CD14-positive monocyte (primary cell): ENCODE measurements around the gene GABBR2. TPM values are rescaled to one million over a fixed set of nuclear protein-coding genes. Genes with fewer than 3 reads are reported as not detected.
A peak's percentile ranks its signal among the peaks of the same experiment; 100 is the strongest.

ENCODE experiments used
- DNase-seq, 3 donors: peaks; one replicate each; pipeline ENCODE4 v3.0.0-alpha.2; 2011 to 2022
- H2AFZ ChIP-seq: 2 replicates; pipeline ENCODE4 v1.6.0; 2012; ENCODE audit warnings: mild to moderate bottlenecking, low read depth, low read length, inconsistent platforms; ENCODE audit not compliant: insufficient read depth, poor library complexity, severe bottlenecking
- H3K27ac ChIP-seq, 2 donors: 1 replicate in 1 of 2; 2 replicates in 1 of 2; pipeline ENCODE4 v1.5.1; 2012 to 2013; ENCODE audit warnings: low read length in 2 of 2, control low read depth in 1 of 2, inconsistent platforms in 1 of 2, low read depth in 1 of 2, mild to moderate bottlenecking in 1 of 2
- H3K27me3 ChIP-seq, 2 donors: one replicate each; pipeline versions ENCODE4 v1.6.0 to v1.6.1; 2011 to 2013; ENCODE audit warnings: low read length in 2 of 2; ENCODE audit not compliant: control insufficient read depth in 2 of 2, insufficient read depth in 2 of 2
- H3K36me3 ChIP-seq, 2 donors: replicated peaks in 1 of 2; 1 replicate in 1 of 2; 2 replicates in 1 of 2; pipeline versions ENCODE4 v1.5.1 to v1.6.1; 2012 to 2013; ENCODE audit warnings: low read length in 2 of 2, control low read depth in 1 of 2, inconsistent platforms in 1 of 2, mild to moderate bottlenecking in 1 of 2; ENCODE audit not compliant: insufficient read depth in 2 of 2, control insufficient read depth in 1 of 2
- H3K4me1 ChIP-seq, 2 donors: 1 replicate in 1 of 2; 2 replicates in 1 of 2; pipeline versions ENCODE4 v1.5.1 to v1.6.1; 2012 to 2013; ENCODE audit warnings: low read length in 2 of 2, control low read depth in 1 of 2, inconsistent platforms in 1 of 2, mild to moderate bottlenecking in 1 of 2, moderate library complexity in 1 of 2; ENCODE audit not compliant: insufficient read depth in 2 of 2, control insufficient read depth in 1 of 2
- H3K4me2 ChIP-seq: replicated peaks from 2 replicates; pipeline ENCODE3; 2012; ENCODE audit warnings: low read length, moderate library complexity, mild to moderate bottlenecking; ENCODE audit not compliant: poor library complexity, severe bottlenecking; ENCODE audit errors: extremely low read depth
- H3K4me3 ChIP-seq, 3 experiments: fragments of 200-600 bp in 1 of 3; sonication (generic) in 1 of 3; replicated peaks in 1 of 3; 1 replicate in 2 of 3; 2 replicates in 1 of 3; pipeline ENCODE4 v1.5.1; 2011 to 2013; ENCODE audit warnings: low read length in 3 of 3, mild to moderate bottlenecking in 3 of 3, control low read depth in 2 of 3, low read depth in 2 of 3, inconsistent platforms in 1 of 3, moderate library complexity in 1 of 3
- H3K79me2 ChIP-seq: 2 replicates; pipeline ENCODE4 v1.6.0; 2012; ENCODE audit warnings: mild to moderate bottlenecking, control low read depth, inconsistent platforms, low read length, moderate library complexity; ENCODE audit not compliant: insufficient read depth
- H3K9ac ChIP-seq: 2 replicates; pipeline ENCODE4 v1.6.0; 2017; ENCODE audit warnings: low read length, mild to moderate bottlenecking; ENCODE audit not compliant: insufficient read depth, poor library complexity, severe bottlenecking
- H3K9me3 ChIP-seq, 2 donors: replicated peaks in 1 of 2; 1 replicate in 1 of 2; 2 replicates in 1 of 2; pipeline versions ENCODE4 v1.5.1 to v1.6.1; 2012 to 2013; ENCODE audit warnings: low read length in 2 of 2, control low read depth in 1 of 2; ENCODE audit not compliant: control insufficient read depth in 1 of 2, insufficient read depth in 1 of 2
- H4K20me1 ChIP-seq: 2 replicates; pipeline ENCODE4 v1.6.0; 2012; ENCODE audit warnings: mild to moderate bottlenecking, low read length, control low read depth, moderate library complexity; ENCODE audit not compliant: insufficient read depth
- H3K27ac Mint-ChIP-seq, 7 donors: one replicate each; pipeline ENCODE4 v1.8.0; 2020; ENCODE audit warnings: mild to moderate bottlenecking in 7 of 7, mixed read lengths in 7 of 7, moderate library complexity in 6 of 7, inconsistent platforms in 2 of 7
- H3K27me3 Mint-ChIP-seq, 3 donors: one replicate each; pipeline ENCODE4 v1.8.0; 2021 to 2022; ENCODE audit warnings: low read depth in 3 of 3, mild to moderate bottlenecking in 3 of 3, mixed read lengths in 3 of 3, moderate library complexity in 3 of 3, inconsistent platforms in 1 of 3
- H3K36me3 Mint-ChIP-seq, 2 donors: one replicate each; pipeline ENCODE4 v1.8.0; 2020; ENCODE audit warnings: mixed read lengths in 2 of 2, inconsistent platforms in 1 of 2, mild to moderate bottlenecking in 1 of 2
- H3K4me1 Mint-ChIP-seq: one replicate; pipeline ENCODE4 v1.8.0; 2020; ENCODE audit warnings: mild to moderate bottlenecking, mixed read lengths
- H3K4me3 Mint-ChIP-seq, 2 donors: one replicate each; pipeline ENCODE4 v1.8.0; 2020; ENCODE audit warnings: mild to moderate bottlenecking in 2 of 2, mixed read lengths in 2 of 2, moderate library complexity in 1 of 2
- H3K9me3 Mint-ChIP-seq, 7 donors: one replicate each; pipeline ENCODE4 v1.8.0; 2020 to 2022; ENCODE audit warnings: mixed read lengths in 7 of 7, mild to moderate bottlenecking in 6 of 7, moderate library complexity in 6 of 7, inconsistent platforms in 2 of 7
- WGBS: methylation state at CpG from one replicate; pipeline ENCODE4 v1.1.5; 2013; ENCODE audit warnings: missing lambda C conversion rate; ENCODE audit not compliant: insufficient coverage; 5-methylcytosine and 5-hydroxymethylcytosine counted together
- intact Hi-C, 2 donors: fragments of 100-400 bp; cut with micrococcal nuclease; formaldehyde crosslinking; loops; one replicate each; pipeline versions ENCODE4 v1.15.0 to v1.15.1; 2023
- polyA plus RNA-seq, 3 donors: library from polyadenylated mRNA; depleted of rRNA in 1 of 3; unstranded in 2 of 3; stranded (reverse) in 1 of 3; fragments of 300-500 nt in 2 of 3; fragments of >200 nt in 1 of 3; fragmentation: Illumina TruSeq in 2 of 3; gene quantifications; 1 replicate in 2 of 3; 2 replicates in 1 of 3; pipeline ENCODE4 v1.2.3, GENCODE V29; 2012 to 2021
- TF ChIP-seq, protein P1 (sequence below): fragments of 200-600 bp; IDR thresholded peaks from one replicate; pipeline ENCODE4 v1.8.0; 2022; ENCODE audit warnings: antibody characterized with exemption, mild to moderate bottlenecking

The GABBR2 gene
- polyA plus RNA-seq, 3 donors = not detected

DNA sequence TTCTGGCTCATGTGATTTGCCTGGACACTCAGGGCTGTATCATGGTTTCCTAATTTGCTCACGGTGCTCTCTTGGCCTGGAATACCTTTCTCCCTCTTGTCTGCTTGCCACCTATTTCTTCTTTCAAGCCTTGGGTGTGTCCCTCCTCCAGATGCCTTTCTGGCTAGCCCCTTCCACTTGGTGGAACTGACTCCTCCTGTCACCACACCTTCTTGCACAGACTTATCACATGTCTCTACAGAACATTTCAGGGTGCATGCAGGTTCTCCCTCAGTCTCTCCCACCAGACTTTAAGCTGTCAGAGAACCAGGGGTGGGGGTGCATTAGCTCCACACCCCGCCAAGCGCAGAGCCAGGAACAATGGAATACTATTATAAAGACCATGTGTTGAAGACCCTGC is 455.2 kb downstream of the GABBR2 start:
- peak overlapping the region; percentile 57 to 98 (median 86) for H3K4me3 ChIP-seq
- peaks cover 0 to 21% of the 10 kb centered on the region in 2 donors for H3K36me3 ChIP-seq
- peaks cover 77% of the 10 kb centered on the region for H3K79me2 ChIP-seq
- H3K4me1 ChIP-seq = peaks cover 72 to 73% of the 10 kb centered on the region in 2 donors
- H2AFZ ChIP-seq = no peak overlapping the region
- peak overlapping the region; percentile 93 for H3K4me2 ChIP-seq
- Mint-ChIP-seq H3K36me3 (peaks cover 30 to 40% of the 10 kb centered on the region in 2 donors), H3K4me3 (peak overlapping the region; percentile 95 to 98), H3K27ac (peak overlapping the region; percentile 77 to 98 (median 97)), H3K4me1 (peaks cover 69% of the 10 kb centered on the region), H3K27me3 (peaks cover 0 to 2% (median 0%) of the 10 kb centered on the region in 3 donors), H3K9me3 (no peaks in the 10 kb centered on the region)
- TF ChIP-seq, protein P1, sequence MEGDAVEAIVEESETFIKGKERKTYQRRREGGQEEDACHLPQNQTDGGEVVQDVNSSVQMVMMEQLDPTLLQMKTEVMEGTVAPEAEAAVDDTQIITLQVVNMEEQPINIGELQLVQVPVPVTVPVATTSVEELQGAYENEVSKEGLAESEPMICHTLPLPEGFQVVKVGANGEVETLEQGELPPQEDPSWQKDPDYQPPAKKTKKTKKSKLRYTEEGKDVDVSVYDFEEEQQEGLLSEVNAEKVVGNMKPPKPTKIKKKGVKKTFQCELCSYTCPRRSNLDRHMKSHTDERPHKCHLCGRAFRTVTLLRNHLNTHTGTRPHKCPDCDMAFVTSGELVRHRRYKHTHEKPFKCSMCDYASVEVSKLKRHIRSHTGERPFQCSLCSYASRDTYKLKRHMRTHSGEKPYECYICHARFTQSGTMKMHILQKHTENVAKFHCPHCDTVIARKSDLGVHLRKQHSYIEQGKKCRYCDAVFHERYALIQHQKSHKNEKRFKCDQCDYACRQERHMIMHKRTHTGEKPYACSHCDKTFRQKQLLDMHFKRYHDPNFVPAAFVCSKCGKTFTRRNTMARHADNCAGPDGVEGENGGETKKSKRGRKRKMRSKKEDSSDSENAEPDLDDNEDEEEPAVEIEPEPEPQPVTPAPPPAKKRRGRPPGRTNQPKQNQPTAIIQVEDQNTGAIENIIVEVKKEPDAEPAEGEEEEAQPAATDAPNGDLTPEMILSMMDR = no peak
- intact Hi-C loops = loop anchor here (5.0 to 10.0 kb wide), 5 partner anchors 129 to 864 kb away; partner anchors contain the start of genes TRIM14 (in 1 of the 2) and TRMO (in 1 of the 2)
- no peaks in the 10 kb centered on the region for H3K27me3 ChIP-seq
- H4K20me1 ChIP-seq = peaks cover 3% of the 10 kb centered on the region
- peak overlapping the region; percentile 93 to 100 for H3K27ac ChIP-seq
- WGBS = 68% methylated on average over 3 of the region's 3 CpGs
- H3K9me3 ChIP-seq = no peaks in the 10 kb centered on the region
- H3K9ac ChIP-seq = peak overlapping the region; percentile 39
- DNase-seq = no peak

DNA sequence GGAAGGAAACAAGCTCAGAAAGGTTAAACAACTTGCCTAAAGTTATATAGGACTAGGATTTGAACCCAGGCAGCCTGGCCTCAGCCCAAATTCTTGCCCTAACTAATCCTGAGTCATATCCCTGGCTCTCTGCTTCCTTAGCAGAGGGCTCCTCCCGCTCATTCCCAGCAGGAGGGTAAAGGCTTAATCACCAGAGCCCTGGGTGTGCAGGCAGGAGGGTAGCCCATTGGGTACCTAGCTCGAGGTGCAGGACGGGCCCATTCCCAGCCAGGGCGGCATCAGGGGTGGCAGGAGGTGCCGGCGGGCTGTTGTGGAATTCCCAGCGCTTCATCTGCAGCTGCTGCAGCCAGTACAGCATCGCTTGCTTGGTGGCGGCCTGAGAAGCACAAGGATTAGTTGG is 457.2 kb downstream of the GABBR2 start:
- Histone ChIP-seq H3K4me1 (peaks cover 84 to 86% of the 10 kb centered on the region in 2 donors), H3K9ac (peak overlapping the region; percentile 28), H4K20me1 (peaks cover 3% of the 10 kb centered on the region), H3K9me3 (no peaks in the 10 kb centered on the region), H3K27me3 (no peaks in the 10 kb centered on the region), H3K36me3 (peaks cover under 1 to 23% of the 10 kb centered on the region in 2 donors), H3K79me2 (peaks cover 89% of the 10 kb centered on the region), H3K27ac (peak overlapping the region; percentile 93 to 100), H3K4me3 (peak overlapping the region in 1 of 3 experiments; percentile 98), H3K4me2 (peak overlapping the region; percentile 93), H2AFZ (no peak overlapping the region)
- DNase-seq = peak in 2 of 3 donors; percentile 46 to 57
- TF ChIP-seq, protein P1 = no peak
- peaks cover 79% of the 10 kb centered on the region for H3K4me1 Mint-ChIP-seq
- WGBS = 91% methylated on average over 9 of the region's 9 CpGs
- intact Hi-C loops = loop anchor here (5.0 to 10.0 kb wide), 5 partner anchors 127 to 866 kb away; partner anchors contain the start of genes TRIM14 (in 1 of the 2) and TRMO (in 1 of the 2)
- peak overlapping the region; percentile 95 to 98 for H3K4me3 Mint-ChIP-seq
- H3K27me3 Mint-ChIP-seq = peaks cover 0 to 4% (median 0%) of the 10 kb centered on the region in 3 donors
- H3K27ac Mint-ChIP-seq = peak overlapping the region; percentile 95 to 98 (median 97)
- peaks cover 38 to 53% of the 10 kb centered on the region in 2 donors for H3K36me3 Mint-ChIP-seq
- no peaks in the 10 kb centered on the region for H3K9me3 Mint-ChIP-seq
